Stimulated activated CD8-positive, alpha-beta memory T cell treated with anti-CD3 and anti-CD28 coated beads, Interleukin-7, amount 100 ng/mL, for 24 hours (primary cell): ENCODE data around the gene DYSF.

Source experiments
- DNase-seq: peaks from one replicate; pipeline ENCODE4 v3.0.0-alpha.2; 2020; ENCODE audit warnings: low read depth

Gene DYSF

GRCh38 chr2:71615767-71616730, 162.7 kb downstream of the DYSF start:
- no peak for DNase-seq

GRCh38 chr2:71617266-71617665, 163.9 kb downstream of the DYSF start:
- DNase-seq = no peak

GRCh38 chr2:71618327-71619113, 165.2 kb downstream of the DYSF start:
- no peak for DNase-seq

- DNase-seq = no peak
These were observed 165.9 kb downstream of the DYSF start for GRCh38 chr2:71619230-71619741.

- no peak for DNase-seq
These were observed 166.8 kb downstream of the DYSF start for GRCh38 chr2:71620116-71620515.

- DNase-seq = no peak
These were observed 167.5 kb downstream of the DYSF start for GRCh38 chr2:71620851-71621251.

- DNase-seq = no peak
These were observed 175.9 kb downstream of the DYSF start for GRCh38 chr2:71629273-71629672.

- DNase-seq = no peak
These were observed 176.6 kb downstream of the DYSF start for GRCh38 chr2:71629771-71630453.

- DNase-seq = no peak
These were observed 177.3 kb downstream of the DYSF start for GRCh38 chr2:71630454-71631328.

GRCh38 chr2:71631411-71631931, 178.1 kb downstream of the DYSF start:
- DNase-seq = no peak

- DNase-seq = no peak
These were observed 179.7 kb downstream of the DYSF start for GRCh38 chr2:71633086-71633485.

- no peak for DNase-seq
These were observed 181.2 kb downstream of the DYSF start for GRCh38 chr2:71634567-71634966.

- DNase-seq = no peak
These were observed 182.4 kb downstream of the DYSF start for GRCh38 chr2:71635798-71636197.

GRCh38 chr2:71637168-71637567, 183.8 kb downstream of the DYSF start:
- DNase-seq = no peak

GRCh38 chr2:71637736-71638135, 184.4 kb downstream of the DYSF start:
- no peak for DNase-seq

GRCh38 chr2:71639735-71640134, 186.4 kb downstream of the DYSF start:
- no peak for DNase-seq

GRCh38 chr2:71640489-71640888, 187.1 kb downstream of the DYSF start:
- no peak for DNase-seq

GRCh38 chr2:71643674-71644357, 190.5 kb downstream of the DYSF start:
- DNase-seq = no peak

- DNase-seq = no peak
These were observed 192.7 kb downstream of the DYSF start for GRCh38 chr2:71646028-71646427.

- no peak for DNase-seq
These were observed 194.0 kb downstream of the DYSF start for GRCh38 chr2:71647356-71647755.
